HL-60 (cell line): Measurements from ENCODE around the gene IKZF3.

Experiments used
- CTCF ChIP-seq: IDR thresholded peaks from one replicate; pipeline ENCODE4 v1.5.1; 2011; ENCODE audit warnings: low read length, control low read depth, inconsistent platforms; ENCODE audit not compliant: insufficient read depth
- GABPA ChIP-seq: IDR thresholded peaks from 2 replicates; pipeline ENCODE4 v1.6.1; 2012; ENCODE audit warnings: low read depth
- POLR2AphosphoS5 ChIP-seq: IDR thresholded peaks from 2 replicates; pipeline ENCODE4 v1.6.1; 2012; ENCODE audit warnings: low read depth
- REST ChIP-seq: IDR thresholded peaks from 2 replicates; pipeline ENCODE4 v1.6.1; 2012; ENCODE audit warnings: low read depth; ENCODE audit not compliant: insufficient replicate concordance

GRCh38 chr17:39861235-39861634 lies 2.9 kb downstream of the IKZF3 start:
- TF ChIP-seq CTCF (no peak), REST (no peak), POLR2AphosphoS5 (no peak), GABPA (no peak)
